Epithelial cell of prostate (primary cell): ENCODE measurements around the gene PDE4B.
"Not testable (repeated sequence)": the region's sequence is repeated elsewhere in the genome, so short reads cannot be mapped to it uniquely, and the experiment has no call there.

Experiments
- DNase-seq: peaks from one replicate; pipeline ENCODE4 v3.0.0-alpha.2; 2011; ENCODE audit warnings: low read depth, low spot score
- H3K27ac ChIP-seq: fragments of 450-650 bp; 2 replicates; pipeline ENCODE4 v1.5.1; 2017; ENCODE audit warnings: mild to moderate bottlenecking

Gene PDE4B

GRCh38 chr1:65985393-65986066 lies 192.8 kb downstream of the PDE4B start:
- no peak for DNase-seq
- H3K27ac ChIP-seq, result no peak overlapping the region

- DNase-seq, result no peak
- no peak overlapping the region for H3K27ac ChIP-seq
These were observed 193.5 kb downstream of the PDE4B start for GRCh38 chr1:65986146-65986545.

- no peak for DNase-seq
- H3K27ac ChIP-seq, result no peak overlapping the region
These were observed 197.5 kb downstream of the PDE4B start for GRCh38 chr1:65990161-65990560.

DNA sequence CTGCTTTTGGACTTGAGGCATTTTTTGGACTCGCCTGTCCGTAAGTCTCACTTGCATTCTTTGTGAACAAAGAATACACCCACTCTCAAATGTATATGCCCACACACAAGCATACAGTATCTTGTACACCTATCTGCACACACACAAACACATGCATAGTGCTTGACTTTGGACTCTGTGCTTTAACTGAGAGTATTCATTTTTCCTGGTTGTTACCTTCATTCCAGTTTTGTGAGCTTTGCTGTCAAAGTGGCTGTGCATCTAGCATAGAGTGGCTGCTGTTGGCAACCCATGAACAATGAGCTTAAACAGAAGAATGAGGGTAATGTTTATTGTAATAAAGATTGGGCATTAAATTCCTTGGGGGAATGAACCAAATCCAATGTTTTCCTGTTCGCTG lies 199.0 kb downstream of the PDE4B start:
- no peak for DNase-seq
- no peak overlapping the region for H3K27ac ChIP-seq

DNA sequence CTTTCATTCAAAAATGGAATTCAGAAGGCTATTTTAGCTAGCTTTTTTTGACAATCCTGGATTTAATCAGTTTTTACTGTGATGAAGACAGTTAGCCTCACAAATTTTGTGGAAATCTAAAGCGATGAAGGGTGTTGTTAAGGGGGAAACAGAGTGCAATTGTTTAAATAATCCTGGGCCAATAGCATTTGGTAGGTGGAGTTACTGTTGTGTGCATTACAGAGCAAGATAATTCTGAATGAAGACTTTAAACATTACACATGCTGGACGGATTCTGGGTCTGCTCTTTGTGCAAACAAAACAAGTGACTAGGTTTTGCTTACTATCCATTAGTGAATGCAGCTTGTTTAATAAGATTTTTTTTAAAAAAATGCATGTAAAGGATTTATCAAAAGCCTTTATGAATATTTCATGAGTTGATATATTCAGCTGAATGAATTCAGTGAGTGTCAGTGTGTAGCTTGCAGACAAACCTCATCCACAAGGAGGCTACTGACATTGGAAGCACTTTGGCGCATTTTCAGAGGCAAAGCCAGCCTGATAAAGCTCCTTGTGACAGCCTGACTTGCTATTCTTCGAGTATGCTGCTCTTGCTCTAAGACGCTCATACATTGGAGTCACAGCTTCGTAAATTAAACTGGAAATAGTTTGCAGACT lies 199.6 kb downstream of the PDE4B start:
- DNase-seq, result no peak
- H3K27ac ChIP-seq, result no peak overlapping the region

GRCh38 chr1:65992831-65993271 lies 200.2 kb downstream of the PDE4B start:
- no peak for DNase-seq
- no peak overlapping the region for H3K27ac ChIP-seq

DNA sequence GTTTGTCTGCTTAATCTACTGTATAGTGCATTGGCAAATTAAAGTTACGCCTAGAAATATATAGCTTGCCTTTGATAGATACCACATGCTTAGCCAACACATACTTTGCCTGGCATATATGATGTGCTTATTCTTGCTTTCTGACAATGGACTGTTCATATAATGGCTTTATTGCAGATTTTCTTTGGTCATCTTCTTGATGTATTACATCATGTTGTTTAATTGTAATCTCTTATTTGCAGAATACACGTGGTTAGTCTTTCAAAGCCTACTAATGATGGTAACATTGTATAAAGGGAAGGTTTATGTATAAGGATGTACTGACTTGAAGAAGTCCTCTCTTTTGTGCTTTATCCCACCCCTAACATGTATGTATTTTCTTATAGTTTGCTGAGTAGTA lies 201.5 kb downstream of the PDE4B start:
- H3K27ac ChIP-seq, result no peak overlapping the region

DNA sequence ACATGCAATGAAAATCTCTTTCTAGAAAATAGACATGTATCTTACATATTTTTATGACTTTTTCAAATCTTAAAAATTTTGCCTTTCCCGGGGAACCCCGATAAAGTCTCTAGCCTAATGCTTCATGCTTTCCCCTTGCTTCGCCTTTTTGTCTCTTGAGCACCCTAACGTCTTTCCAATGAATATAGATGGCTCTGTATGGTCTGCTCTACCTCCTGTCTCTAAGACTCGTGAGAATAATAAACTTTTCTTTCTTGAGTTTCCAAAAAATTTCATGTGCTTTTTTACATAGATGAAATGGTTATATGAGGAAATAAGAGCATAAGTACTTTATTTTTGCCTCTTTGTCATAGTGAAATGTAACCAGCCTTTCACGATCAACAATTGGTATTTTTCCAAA lies 202.6 kb downstream of the PDE4B start:
- DNase-seq, result no peak
- H3K27ac ChIP-seq, result no peak overlapping the region

More for the DNA sequence above, 201.5 kb downstream of the PDE4B start:
- DNase-seq, result no peak

- DNase-seq, result no peak
- no peak overlapping the region for H3K27ac ChIP-seq
These were observed 203.2 kb downstream of the PDE4B start for GRCh38 chr1:65995928-65996327.

DNA sequence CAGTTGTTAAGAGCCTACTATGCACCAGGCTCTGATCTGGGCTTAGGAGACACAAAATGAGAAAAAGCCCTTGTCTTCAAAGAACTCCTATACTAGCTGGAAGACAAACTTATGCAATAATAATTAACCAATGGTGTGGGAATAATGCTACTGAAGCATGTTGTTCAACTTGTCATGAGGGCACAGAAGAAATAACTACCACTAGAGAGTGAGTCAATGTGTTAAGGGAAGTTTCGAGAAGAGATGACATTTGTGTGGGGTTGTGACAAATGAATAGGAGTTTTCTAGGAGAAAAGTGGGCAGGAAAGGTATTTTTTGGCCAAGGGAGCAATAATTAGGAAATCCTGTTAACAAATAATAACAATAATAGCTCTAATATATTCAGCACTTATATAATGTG lies 205.0 kb downstream of the PDE4B start:
- no peak overlapping the region for H3K27ac ChIP-seq
- no peak for DNase-seq

- no peak overlapping the region for H3K27ac ChIP-seq
These were observed 206.3 kb downstream of the PDE4B start for GRCh38 chr1:65998763-65999583.

DNA sequence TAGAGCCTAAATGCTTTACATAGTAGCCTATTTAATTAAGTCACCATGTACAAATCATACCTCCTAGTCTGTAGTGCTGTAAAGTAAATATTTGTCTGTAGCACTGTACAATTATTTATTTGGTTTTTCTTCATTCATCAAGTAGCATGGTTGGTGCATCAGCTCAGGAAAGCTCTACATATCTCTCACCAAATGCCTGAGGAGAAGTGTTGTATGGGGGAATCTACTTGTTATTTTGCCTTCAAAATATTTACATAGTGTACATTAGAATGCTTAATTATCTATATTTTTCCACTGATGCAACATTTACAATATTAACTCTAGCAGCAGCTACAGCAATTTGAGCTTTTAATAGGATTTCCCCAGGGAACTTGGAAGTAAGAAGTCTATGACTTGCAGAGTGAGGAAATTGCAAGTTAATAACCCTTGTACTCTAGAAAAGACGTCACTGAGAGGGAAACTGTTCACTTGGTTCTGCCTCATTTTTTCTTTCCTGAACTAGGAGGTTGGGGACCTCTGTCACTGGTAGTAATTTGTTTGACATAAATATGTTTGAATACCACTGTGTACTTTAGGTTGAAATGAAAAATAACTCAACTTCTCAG lies 207.4 kb downstream of the PDE4B start:
- H3K27ac ChIP-seq, result no peak overlapping the region
- no peak for DNase-seq

More at GRCh38 chr1:65998763-65999583, 206.3 kb downstream of the PDE4B start:
- no peak for DNase-seq

DNA sequence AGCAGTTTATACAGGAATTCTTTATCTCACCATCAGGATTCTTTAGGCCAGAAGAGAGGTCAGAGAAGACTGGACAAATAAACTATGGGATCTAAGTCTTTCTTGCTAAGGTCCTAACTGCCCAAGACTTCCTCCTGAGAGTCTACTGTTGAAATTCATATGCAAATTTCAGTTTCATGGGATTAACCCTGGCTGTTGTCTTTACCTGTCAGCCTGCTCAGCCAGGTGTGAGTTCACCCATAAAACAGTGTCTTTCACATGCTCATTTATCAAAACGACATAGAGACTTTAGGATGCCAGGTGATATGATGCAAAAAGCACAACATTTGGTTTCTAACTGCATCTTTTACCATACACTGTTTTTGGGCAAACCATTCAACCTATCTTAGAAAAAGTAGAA lies 211.0 kb downstream of the PDE4B start:
- H3K27ac ChIP-seq, result no peak overlapping the region
- no peak for DNase-seq

- DNase-seq, H3K27ac ChIP-seq: not testable (repeated sequence)
These were observed 213.8 kb downstream of the PDE4B start for GRCh38 chr1:66006534-66006933.

GRCh38 chr1:66012106-66012784 lies 219.6 kb downstream of the PDE4B start:
- H3K27ac ChIP-seq, result no peak overlapping the region
- no peak for DNase-seq

GRCh38 chr1:66013371-66013770 lies 220.7 kb downstream of the PDE4B start:
- no peak for DNase-seq
- no peak overlapping the region for H3K27ac ChIP-seq

- DNase-seq, result no peak
- H3K27ac ChIP-seq, result no peak overlapping the region
These were observed 230.4 kb downstream of the PDE4B start for GRCh38 chr1:66022904-66023620.

- no peak for DNase-seq
- H3K27ac ChIP-seq, result no peak overlapping the region
These were observed 232.5 kb downstream of the PDE4B start for GRCh38 chr1:66025188-66025587.

- no peak overlapping the region for H3K27ac ChIP-seq
- DNase-seq, result no peak
These were observed 235.3 kb downstream of the PDE4B start for GRCh38 chr1:66028035-66028434.

- DNase-seq, result no peak
- H3K27ac ChIP-seq, result no peak overlapping the region
These were observed 241.1 kb downstream of the PDE4B start for GRCh38 chr1:66033781-66034180.
